GOT3 (cell line): ENCODE results near the gene PARP8.
"Not testable (repeated sequence)": the region's sequence is repeated elsewhere in the genome, so short reads cannot be mapped to it uniquely, and the experiment has no call there.

Experiments used
- DNase-seq: peaks from one replicate; lab custom pipeline; 2025; ENCODE audit warnings: mixed read lengths; lab: John Stamatoyannopoulos, UW

PARP8 gene

GRCh38 chr5:50727149-50727496, 60.7 kb downstream of the PARP8 start:
- no peak for DNase-seq

GRCh38 chr5:50727845-50728244, 61.4 kb downstream of the PARP8 start:
- no peak for DNase-seq

GRCh38 chr5:50730336-50730735, 63.9 kb downstream of the PARP8 start:
- DNase-seq: no peak

GRCh38 chr5:50730841-50731240, 64.4 kb downstream of the PARP8 start:
- DNase-seq: no peak

GRCh38 chr5:50733741-50734140, 67.3 kb downstream of the PARP8 start:
- DNase-seq: no peak

GRCh38 chr5:50738864-50739263, 72.4 kb downstream of the PARP8 start:
- DNase-seq: no peak

- no peak for DNase-seq
These were observed 74.4 kb downstream of the PARP8 start for GRCh38 chr5:50740832-50741231.

GRCh38 chr5:50744776-50745175, 78.3 kb downstream of the PARP8 start:
- DNase-seq: no peak

- no peak for DNase-seq
These were observed 78.9 kb downstream of the PARP8 start for GRCh38 chr5:50745221-50745910.

- no peak for DNase-seq
These were observed 82.7 kb downstream of the PARP8 start for GRCh38 chr5:50749181-50749580.

GRCh38 chr5:50749873-50750272, 83.4 kb downstream of the PARP8 start:
- DNase-seq: no peak

- no peak for DNase-seq
These were observed 84.7 kb downstream of the PARP8 start for GRCh38 chr5:50751064-50751657.

GRCh38 chr5:50752800-50753199, 86.4 kb downstream of the PARP8 start:
- no peak for DNase-seq

GRCh38 chr5:50759526-50760270, 93.3 kb downstream of the PARP8 start:
- DNase-seq: no peak

- DNase-seq: no peak
These were observed 96.9 kb downstream of the PARP8 start for GRCh38 chr5:50763351-50763750.

GRCh38 chr5:50763846-50764245, 97.4 kb downstream of the PARP8 start:
- no peak for DNase-seq

- DNase-seq: no peak
These were observed 99.6 kb downstream of the PARP8 start for GRCh38 chr5:50766042-50766441.

- DNase-seq: no peak
These were observed 100.0 kb downstream of the PARP8 start for GRCh38 chr5:50766462-50766861.

GRCh38 chr5:50766967-50767366, 100.5 kb downstream of the PARP8 start:
- DNase-seq: no peak

- DNase-seq: no peak
These were observed 101.2 kb downstream of the PARP8 start for GRCh38 chr5:50767588-50767987.

- DNase-seq: no peak
These were observed 102.2 kb downstream of the PARP8 start for GRCh38 chr5:50768634-50769033.

GRCh38 chr5:50770441-50770840, 104.0 kb downstream of the PARP8 start:
- DNase-seq: no peak

GRCh38 chr5:50774446-50775175, 108.2 kb downstream of the PARP8 start:
- not testable (repeated sequence) for DNase-seq
